ENCODE data around the gene ATAT1.

GRCh38 chr6:30598912-30599624, 27.6 kb upstream of the ATAT1 start:
- TF ChIP-seq CTCF (IDR thresholded peaks at IDR 0.05; ENCODE audit: low read depth, low read length) (no peak), POLR2A (IDR thresholded peaks at IDR 0.05; ENCODE audit: extremely low read depth, insufficient read length) (no peak), MYC (IDR thresholded peaks at IDR 0.05; ENCODE audit: low read depth, low read length) (no peak)
